Activated CD8-positive, alpha-beta memory T cell treated with anti-CD3 and anti-CD28 coated beads, Interleukin-2, amount 50 U/mL, for 48 hours (primary cell): ENCODE data around the gene CASP2.

Experiments used
- DNase-seq: peaks from one replicate; pipeline ENCODE4 v3.0.0-alpha.2; 2020

CASP2 gene

GRCh38 chr7:143299840-143300239, 11.7 kb downstream of the CASP2 start:
- DNase-seq, result peak; percentile 73

- no peak for DNase-seq
Observed at GRCh38 chr7:143300959-143301935, 13.1 kb downstream of the CASP2 start.

DNA sequence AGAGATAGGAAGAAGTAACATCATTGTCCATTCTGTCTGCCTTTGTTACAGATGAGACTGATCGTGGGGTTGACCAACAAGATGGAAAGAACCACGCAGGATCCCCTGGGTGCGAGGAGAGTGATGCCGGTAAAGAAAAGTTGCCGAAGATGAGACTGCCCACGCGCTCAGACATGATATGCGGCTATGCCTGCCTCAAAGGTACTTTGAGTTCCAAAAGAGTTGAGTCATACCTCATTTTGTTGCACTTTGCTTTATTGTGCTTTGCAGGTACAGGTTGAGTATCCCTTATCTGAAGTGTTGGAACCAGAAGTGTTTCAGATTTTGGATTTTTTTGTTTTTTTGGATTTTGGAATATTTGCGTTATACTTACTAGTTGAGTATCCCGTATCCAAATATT, 15.6 kb downstream of the CASP2 start:
- no peak for DNase-seq

- DNase-seq, result no peak
Observed at GRCh38 chr7:143304938-143305337, 16.8 kb downstream of the CASP2 start.

- peak; percentile 89 for DNase-seq
Observed at GRCh38 chr7:143305423-143306070, 17.4 kb downstream of the CASP2 start.

GRCh38 chr7:143308632-143309031, 20.5 kb downstream of the CASP2 start:
- DNase-seq, result no peak

DNA sequence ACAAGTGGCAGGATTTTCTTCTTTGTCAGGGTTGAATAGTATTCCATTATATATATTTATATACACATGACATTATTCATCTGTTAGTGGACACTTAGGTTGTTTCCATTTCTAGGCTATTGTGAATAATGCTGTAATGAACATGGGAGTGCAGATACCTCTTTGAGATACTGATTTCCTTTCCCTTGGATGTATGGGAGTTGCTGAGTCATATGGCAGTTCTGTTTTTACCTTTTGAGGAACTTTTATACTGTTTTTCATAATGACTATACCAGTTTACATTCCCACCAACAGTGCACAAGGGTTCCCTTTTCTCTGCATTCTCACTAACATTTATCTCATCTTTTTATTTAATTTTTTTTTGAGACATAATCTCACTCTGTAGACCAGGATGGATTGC, 26.0 kb downstream of the CASP2 start:
- no peak for DNase-seq

DNA sequence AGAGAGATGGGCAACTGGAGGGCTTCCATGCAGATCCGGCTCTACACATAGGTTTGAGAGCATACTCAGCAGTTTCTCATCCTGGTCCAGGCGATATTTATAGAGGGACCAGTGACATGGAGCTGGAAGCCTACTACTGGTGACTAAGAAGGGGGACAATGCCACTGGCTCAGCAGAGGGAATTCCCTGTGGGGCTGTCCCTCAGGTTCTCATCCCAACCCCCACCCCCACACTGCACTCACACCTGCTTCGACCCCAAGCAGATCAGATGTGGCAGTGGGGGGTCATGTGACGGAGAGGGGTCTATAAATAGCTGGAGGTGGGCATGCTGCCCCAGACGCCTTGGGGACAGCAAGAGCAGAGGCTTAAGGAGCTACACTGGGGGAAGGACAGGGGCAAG, 27.6 kb downstream of the CASP2 start, which contains the start of gene CLCN1:
CLCN1 (plus strand) TSS at position 336 of the 400 bp plus-strand sequence. CDS start 102 bp downstream, outside the sequence.
- DNase-seq, result no peak

GRCh38 chr7:143316492-143316891, 28.3 kb downstream of the CASP2 start:
- DNase-seq, result no peak

- DNase-seq, result no peak
Observed at GRCh38 chr7:143318661-143319060, 30.5 kb downstream of the CASP2 start.

DNA sequence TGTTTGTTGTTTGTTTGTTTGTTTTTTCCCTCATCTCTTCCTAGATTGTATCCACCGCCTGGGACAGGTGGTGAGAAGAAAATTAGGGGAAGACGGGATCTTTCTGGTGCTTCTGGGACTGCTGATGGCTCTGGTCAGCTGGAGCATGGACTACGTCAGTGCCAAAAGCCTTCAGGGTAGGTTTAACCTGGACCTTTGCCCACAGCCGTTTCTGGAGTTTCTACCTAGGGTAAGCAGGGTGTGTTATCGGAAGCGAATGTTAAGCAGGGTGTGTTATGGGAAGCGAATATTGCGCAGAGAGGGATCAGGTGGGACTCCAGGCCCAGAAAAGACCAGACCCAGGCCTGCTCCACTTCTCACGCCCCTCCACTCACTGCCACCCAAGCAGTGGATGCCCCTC, 32.5 kb downstream of the CASP2 start:
- no peak for DNase-seq

GRCh38 chr7:143321242-143321641, 33.1 kb downstream of the CASP2 start:
- DNase-seq, result no peak

- no peak for DNase-seq
Observed at GRCh38 chr7:143321734-143322133, 33.6 kb downstream of the CASP2 start.

DNA sequence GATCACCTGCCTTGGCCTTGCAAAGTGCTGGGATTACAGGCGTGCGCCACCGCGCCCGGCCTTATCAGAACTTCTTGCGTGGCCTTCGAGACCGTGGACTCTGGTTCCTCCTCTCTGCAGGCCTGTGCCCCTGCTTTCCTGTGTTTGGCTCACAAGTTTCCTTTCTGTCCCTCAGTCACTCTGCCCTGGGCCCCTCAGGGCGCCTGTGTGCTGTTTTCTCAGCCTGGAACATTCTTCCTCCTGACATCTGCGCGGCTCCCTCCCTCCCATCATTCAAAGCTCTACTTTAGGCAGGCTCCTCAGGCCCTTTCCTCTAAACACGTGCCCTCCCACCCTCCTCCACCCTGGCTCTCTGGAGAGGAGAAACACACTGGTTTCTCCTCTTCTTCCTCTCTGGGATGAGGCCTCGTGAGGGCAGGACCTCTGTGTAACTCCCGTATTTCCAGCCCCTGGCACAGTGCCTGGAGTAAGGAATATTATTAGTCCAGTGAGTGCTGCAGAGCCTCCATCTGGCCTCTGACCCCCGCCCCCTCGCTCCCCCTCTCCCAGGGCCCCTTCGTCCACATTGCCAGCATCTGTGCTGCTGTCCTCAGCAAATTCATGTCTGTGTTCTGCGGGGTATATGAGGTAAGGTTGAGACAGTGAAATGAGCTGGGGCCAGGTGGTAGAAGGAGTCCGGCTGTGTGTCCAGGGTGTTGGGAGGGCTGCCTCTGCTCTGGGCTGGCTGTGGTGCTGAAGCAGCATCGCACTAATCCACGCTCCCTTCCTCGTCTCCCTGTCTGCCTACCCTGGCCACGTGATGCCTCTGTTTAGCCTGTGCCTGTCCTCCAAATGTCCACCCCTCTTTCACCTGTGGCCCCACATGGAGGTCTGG, 34.8 kb downstream of the CASP2 start:
- no peak for DNase-seq

GRCh38 chr7:143323653-143324052, 35.5 kb downstream of the CASP2 start:
- DNase-seq, result no peak

- DNase-seq, result no peak
Observed at GRCh38 chr7:143325240-143325639, 37.1 kb downstream of the CASP2 start.

GRCh38 chr7:143327903-143328302, 39.8 kb downstream of the CASP2 start:
- no peak for DNase-seq

GRCh38 chr7:143329471-143330170, 41.5 kb downstream of the CASP2 start:
- DNase-seq, result no peak

DNA sequence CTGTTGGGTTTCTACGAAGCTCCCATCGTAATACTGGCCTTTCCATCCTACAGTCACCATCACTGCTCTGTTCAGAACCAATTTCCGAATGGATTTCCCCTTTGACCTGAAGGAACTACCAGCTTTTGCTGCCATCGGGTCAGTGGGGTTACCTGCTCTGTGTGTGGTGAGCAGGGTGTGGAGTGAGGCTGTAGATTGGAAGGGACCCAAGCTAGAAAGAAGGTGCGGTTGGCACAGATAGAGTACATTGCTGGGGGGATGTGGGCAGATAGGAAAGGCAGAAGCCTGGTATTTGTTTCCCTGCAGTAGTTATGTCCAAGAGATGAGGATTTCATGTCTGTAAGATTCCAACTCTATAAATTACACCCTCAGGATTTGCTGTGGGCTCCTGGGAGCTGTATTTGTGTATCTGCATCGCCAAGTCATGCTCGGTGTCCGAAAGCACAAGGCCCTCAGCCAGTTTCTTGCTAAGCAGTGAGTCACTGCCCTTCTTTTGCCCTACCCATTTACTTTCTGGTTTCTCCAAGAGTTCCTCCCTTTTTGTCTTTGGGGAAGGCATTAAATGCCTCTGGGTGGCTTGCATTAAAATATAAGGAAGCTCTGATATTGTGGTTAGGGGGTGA, 43.1 kb downstream of the CASP2 start:
- DNase-seq, result no peak

- DNase-seq, result no peak
Observed at GRCh38 chr7:143334244-143334643, 46.1 kb downstream of the CASP2 start.

- no peak for DNase-seq
Observed at GRCh38 chr7:143337216-143337615, 49.1 kb downstream of the CASP2 start.

GRCh38 chr7:143341842-143342241, 53.7 kb downstream of the CASP2 start:
- DNase-seq, result no peak
